Lower leg skin (tissue), 4 donors: ENCODE measurements around the gene EHMT1. TPM values are rescaled to one million over a fixed set of nuclear protein-coding genes. Genes with fewer than 3 reads are reported as not detected.

Experiments
- DNase-seq, 2 donors: peaks; one replicate each; pipeline ENCODE4 v3.0.0-alpha.2; 2019; ENCODE audit warnings: low spot score in 2 of 2
- H3K4me3 ChIP-seq: fragments of 200-600 bp; sonication (generic); 2 replicates; pipeline ENCODE4 v1.5.1; 2017; ENCODE audit warnings: mild to moderate bottlenecking, low read depth; ENCODE audit not compliant: poor library complexity, severe bottlenecking
- CTCF ChIP-seq, 3 donors: fragments of 450-650 bp; IDR thresholded peaks; one replicate each; pipeline ENCODE4 v1.5.1; 2016; ENCODE audit warnings: antibody characterized with exemption in 3 of 3, mild to moderate bottlenecking in 3 of 3, moderate library complexity in 2 of 3
- POLR2A ChIP-seq, 2 donors: fragments of 450-650 bp; IDR thresholded peaks; one replicate each; pipeline ENCODE4 v1.6.1; 2016 to 2017; ENCODE audit warnings: antibody characterized with exemption in 2 of 2, mild to moderate bottlenecking in 1 of 2, moderate library complexity in 1 of 2
- WGBS, 2 donors: methylation state at CpG; one replicate each; pipeline ENCODE4 v1.1.5; 2018; 5-methylcytosine and 5-hydroxymethylcytosine counted together
- intact Hi-C: fragments of 100-400 bp; cut with DNase I; formaldehyde crosslinking; loops from one replicate; pipeline ENCODE4 v1.15.0; 2023; ENCODE audit warnings: low total_unique reads
- total RNA-seq, 4 donors: library from RNA; depleted of rRNA; stranded (reverse); fragments of >200 nt; gene quantifications; one replicate each; pipeline ENCODE4 v1.1.0, GENCODE V29; 2016

The EHMT1 gene
- total RNA-seq, 4 donors from 2014 or later, result 64.2 to 128 (median 73.2) TPM

DNA sequence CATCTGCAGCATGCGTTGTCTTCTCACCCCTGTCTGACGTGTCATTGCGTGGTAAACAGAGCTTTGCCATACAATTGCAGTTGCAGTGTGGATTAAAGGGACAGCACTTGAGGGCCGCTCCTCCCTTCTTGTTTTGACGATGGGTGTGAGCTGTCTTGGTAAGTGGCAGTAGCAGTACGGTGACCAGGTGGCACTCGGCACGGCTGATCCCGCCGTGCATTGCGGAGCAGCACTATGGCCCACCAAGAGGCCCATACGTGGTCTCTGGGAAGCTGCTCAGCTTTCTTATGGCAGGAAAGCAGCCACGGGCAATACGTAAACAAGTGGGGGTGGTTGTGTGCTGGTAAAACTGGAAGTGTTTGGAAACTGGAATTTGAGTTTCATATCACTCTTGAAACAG is 25.1 kb downstream of the EHMT1 start:
- WGBS, 2 donors, result 93 to 95% methylated on average over 14 of the region's 14 CpGs
- intact Hi-C loops, result no loop called here

DNA sequence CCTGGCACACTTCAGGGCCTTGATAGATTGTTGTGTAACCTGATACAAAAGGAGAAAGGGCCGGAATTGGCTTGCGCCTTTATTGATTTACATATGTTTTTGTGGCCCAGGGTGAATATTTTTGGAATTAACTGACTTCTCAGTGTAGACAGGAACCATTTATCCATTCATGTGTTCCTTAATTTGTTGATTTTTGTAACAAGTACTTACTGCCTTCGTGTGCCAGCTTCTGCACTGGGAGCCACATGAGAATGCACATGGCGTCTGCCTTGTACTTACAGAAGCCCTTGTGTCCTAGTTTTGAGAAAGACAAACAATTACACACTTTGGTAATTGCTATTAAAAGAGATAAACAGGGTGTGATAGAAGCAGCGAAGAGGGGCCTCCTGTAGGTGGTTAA is 26.4 kb downstream of the EHMT1 start:
- no peak for DNase-seq
- WGBS, 2 donors, result 95% methylated on average over 5 of the region's 5 CpGs
- TF ChIP-seq POLR2A (IDR thresholded peaks at IDR 0.05) (no peak), CTCF (IDR thresholded peaks at IDR 0.05) (no peak)
- H3K4me3 ChIP-seq, result no peak overlapping the region
- intact Hi-C loops, result no loop called here

More for the DNA sequence above, 25.1 kb downstream of the EHMT1 start:
- TF ChIP-seq POLR2A (IDR thresholded peaks at IDR 0.05) (no peak), CTCF (IDR thresholded peaks at IDR 0.05) (no peak)
- DNase-seq, result no peak
- no peak overlapping the region for H3K4me3 ChIP-seq

GRCh38 chr9:137646341-137646740 is 27.5 kb downstream of the EHMT1 start:
- 90 to 95% methylated on average over 13 of the region's 13 CpGs for WGBS, 2 donors
- intact Hi-C loops, result no loop called here
- DNase-seq, result no peak
- no peak overlapping the region for H3K4me3 ChIP-seq
- no peak for TF ChIP-seq POLR2A (IDR thresholded peaks at IDR 0.05)
- TF ChIP-seq CTCF (IDR thresholded peaks at IDR 0.05), result no peak

- WGBS, 2 donors, result 82 to 85% methylated on average over 15 of the region's 15 CpGs
- no peak for DNase-seq
- no peak overlapping the region for H3K4me3 ChIP-seq
These were observed 28.4 kb downstream of the EHMT1 start for GRCh38 chr9:137647096-137647714.

DNA sequence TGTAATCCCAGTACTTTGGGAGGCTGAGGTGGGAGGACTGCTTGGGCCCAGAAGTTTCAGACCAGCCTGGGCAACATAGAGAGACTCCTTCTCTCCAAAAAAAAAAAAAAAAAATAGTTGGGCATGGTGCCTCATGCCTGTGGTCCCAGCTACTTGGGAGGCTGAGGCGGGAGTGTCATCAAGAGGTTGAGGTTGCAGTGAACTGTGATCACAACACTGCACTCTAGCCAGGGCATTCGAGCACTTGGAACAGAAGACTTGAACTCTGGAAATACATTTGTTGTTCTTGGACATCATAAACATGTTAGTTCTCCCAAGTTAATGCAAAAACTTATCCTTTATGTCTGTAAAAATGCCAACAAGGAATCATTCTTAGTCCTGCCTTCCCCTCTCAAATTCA is 29.6 kb downstream of the EHMT1 start:
- no peak for TF ChIP-seq POLR2A (IDR thresholded peaks at IDR 0.05)
- TF ChIP-seq CTCF (IDR thresholded peaks at IDR 0.05), result no peak
- WGBS, 2 donors, result 71% methylated on average over 2 of the region's 2 CpGs
- no peak overlapping the region for H3K4me3 ChIP-seq
- no peak for DNase-seq
- intact Hi-C loops, result no loop called here

More at GRCh38 chr9:137647096-137647714, 28.4 kb downstream of the EHMT1 start:
- TF ChIP-seq CTCF (IDR thresholded peaks at IDR 0.05), result no peak
- no peak for TF ChIP-seq POLR2A (IDR thresholded peaks at IDR 0.05)
- intact Hi-C loops, result no loop called here

DNA sequence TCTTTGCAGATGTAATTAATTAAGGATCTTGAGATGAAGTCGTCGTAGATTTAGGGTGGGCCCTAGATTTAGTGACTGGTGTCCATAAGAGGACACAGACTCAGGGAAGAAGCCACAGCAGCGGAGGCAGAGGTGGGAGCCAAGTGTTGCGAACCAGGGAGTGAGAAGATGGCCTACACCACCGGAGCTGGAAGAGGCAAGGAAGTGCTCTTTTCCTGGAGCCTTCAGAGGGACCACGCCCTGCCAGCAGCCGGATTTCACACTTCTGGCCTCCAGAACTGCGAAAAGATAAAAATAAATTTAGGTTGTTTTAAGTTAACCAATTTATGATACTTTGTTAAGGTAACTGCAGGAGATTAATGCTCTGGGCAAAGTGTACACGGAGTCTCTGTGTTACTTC is 30.7 kb downstream of the EHMT1 start:
- no peak for DNase-seq
- 73 to 74% methylated on average over 9 of the region's 9 CpGs for WGBS, 2 donors
- H3K4me3 ChIP-seq, result no peak overlapping the region
- TF ChIP-seq CTCF (IDR thresholded peaks at IDR 0.05) (no peak), POLR2A (IDR thresholded peaks at IDR 0.05) (no peak)
- intact Hi-C loops, result no loop called here
